ENCODE results near the gene OR2L5.

The OR2L5 gene

DNA sequence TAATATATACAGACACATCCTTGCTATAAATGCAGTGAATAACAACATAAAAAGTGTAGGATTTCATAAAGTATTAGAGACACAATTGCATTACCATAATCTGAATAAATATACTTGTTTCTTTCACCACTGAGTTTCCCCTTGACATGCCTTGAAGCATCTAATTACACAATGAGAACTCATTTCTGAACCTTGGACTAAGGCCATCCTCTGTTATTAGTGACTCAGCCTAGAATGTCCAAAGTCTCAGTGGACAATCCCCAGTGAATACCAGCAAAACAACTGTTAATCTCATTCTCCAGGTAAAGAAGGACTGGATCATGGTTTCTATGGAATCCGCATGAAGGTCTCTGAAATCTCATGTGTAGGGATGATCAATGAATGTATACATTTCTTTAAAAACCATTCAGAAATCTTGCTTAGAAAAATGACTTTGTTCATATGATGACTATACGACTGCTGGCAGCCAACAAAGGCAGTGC, at the start of gene OR2L5:
OR2L5 (plus strand) TSS at position 432 of the 482 bp plus-strand sequence. CDS start 8,288 bp downstream, outside the sequence.
- no peak for DNase-seq (ENCODE audit: low read depth)

- DNase-seq (ENCODE audit: low read depth) = no peak
Observed at GRCh38 chr1:247964933-247965332, 48.5 kb upstream of the OR2L5 start, which contains the start of gene OR2AK2. TSS of gene OR2AK2 (plus strand) at chr1:247965233. CDS start at chr1:247965377, 144 bp downstream.

GRCh38 chr1:247966532-247967204, 46.8 kb upstream of the OR2L5 start:
- DNase-seq (ENCODE audit: low read depth) = no peak

DNA sequence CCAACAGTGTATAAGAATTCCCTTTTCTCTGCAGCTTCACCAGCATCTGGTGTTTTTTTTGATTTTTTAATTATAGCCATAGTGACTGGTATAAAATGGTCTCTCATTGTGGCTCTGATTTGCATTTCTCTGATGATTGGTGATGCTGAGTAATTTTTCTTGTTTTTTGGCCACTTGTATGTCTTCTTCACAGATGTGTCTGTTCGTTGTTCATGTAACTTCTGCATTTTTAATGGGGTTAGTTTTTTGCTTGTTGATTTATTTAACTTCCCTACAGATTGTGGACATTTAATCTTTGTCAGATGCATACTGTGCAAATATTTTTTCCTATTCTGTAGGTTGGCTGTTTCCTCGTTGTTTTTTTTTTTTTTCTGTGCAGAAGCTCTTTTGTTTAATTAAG, 20.5 kb upstream of the OR2L5 start:
- DNase-seq (ENCODE audit: low read depth) = no peak

DNA sequence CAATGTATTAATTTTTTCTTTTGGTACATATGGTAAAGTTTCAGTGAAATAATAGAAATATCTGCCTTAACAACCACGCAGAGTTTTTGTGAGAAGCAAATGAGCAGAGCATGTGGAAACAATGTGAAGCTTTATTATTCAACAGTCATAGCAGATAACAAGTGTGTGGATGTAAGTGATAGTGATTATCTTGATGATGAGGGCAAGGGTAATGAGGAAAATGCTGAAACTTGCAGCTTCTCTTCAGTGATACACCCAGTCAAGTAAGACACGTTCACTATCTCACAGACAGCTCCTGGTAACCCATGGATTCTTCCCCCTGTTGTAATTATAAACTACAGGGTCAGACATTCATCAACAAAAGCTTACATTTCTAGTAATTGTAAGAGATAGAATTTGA, 14.6 kb upstream of the OR2L5 start:
- no peak for DNase-seq (ENCODE audit: low read depth)

- no peak for DNase-seq (ENCODE audit: low read depth)
Observed at GRCh38 chr1:248000169-248000568, 13.3 kb upstream of the OR2L5 start.

- DNase-seq (ENCODE audit: low read depth) = no peak
Observed at GRCh38 chr1:248007778-248008177, 5.7 kb upstream of the OR2L5 start.

- no peak for DNase-seq (ENCODE audit: low read depth)
Observed at GRCh38 chr1:248009681-248010080, 3.8 kb upstream of the OR2L5 start.

DNA sequence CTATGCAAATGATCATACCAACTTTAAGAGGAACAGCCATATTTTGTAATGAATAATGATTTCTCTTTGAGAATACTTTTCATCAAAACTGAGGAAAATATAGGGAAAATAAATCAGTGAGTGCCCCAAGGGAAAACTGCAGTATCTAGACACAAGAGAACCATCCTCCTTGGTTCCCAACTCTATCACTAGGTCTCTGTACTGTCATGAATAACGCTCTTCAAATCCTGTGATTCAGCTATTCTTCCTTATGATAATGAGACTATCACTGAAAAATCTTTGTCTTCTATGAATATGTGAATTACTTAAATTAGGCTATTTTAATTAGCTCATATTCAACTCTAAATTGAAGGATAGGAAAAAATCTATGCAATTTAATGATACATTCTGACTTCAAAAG, 2.3 kb downstream of the OR2L5 start:
- no peak for DNase-seq (ENCODE audit: low read depth)

DNA sequence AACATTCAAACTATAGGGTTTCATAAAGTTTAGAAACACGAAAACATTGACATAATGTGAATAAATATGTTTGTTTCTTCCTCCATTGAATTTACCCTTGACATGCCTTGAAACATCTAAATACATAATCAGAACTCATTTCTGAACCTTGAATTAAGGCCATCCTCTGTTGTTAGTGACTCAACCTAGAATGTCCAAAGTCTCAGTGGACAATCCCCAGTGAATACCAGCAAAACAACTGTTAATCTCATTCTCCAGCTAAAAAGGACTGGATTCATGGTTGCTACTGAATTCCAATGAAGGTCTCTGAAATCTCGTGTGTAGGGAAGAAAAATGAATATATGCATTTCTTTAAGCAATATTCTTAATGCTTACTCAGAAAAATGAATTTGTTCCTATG, 16.3 kb downstream of the OR2L5 start, which contains the start of gene OR2L2:
OR2L2 (plus strand) TSS at position 301 of the 400 bp plus-strand sequence. CDS start 8,198 bp downstream, outside the sequence.
- no peak for DNase-seq (ENCODE audit: low read depth)

DNA sequence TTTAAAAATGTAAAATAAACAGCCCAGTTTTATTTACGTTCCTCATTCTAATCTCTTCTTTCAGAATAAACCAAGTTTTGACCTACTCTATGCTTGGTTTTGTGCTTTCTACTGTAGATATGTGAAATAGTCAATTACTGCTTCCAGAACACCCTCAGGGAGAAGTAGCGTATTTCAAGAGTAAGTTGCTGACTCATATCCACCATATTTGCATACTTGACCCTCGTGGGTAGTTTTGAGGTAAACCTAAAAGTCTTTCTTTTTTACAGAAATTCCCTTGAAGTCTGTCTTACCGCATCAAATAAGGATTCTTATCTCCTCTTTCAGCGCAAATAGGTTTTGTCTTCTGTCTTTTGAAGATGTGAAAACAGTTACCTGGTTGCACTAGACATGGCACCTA, 31.7 kb downstream of the OR2L5 start:
- no peak for DNase-seq (ENCODE audit: low read depth)

DNA sequence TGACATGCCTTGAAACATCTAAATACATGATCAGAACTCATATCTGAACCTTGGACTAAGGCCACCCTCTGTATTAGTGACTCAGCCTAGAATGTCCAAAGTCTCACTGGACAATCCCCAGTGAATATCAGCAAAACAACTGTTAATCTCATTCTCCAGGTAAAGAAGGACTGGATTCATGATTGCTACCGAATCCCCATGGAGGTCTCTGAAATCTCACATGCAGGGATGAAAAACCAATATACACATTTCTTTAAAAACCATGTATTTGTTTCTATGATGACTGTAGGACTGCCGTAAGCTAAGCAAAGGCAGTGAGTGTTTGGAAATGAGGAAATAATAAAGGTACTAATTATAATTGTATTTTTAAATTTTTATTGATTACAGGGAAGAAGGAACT, 33.1 kb downstream of the OR2L5 start, which contains the start of gene OR2L3:
OR2L3 (plus strand) TSS at position 301 of the 400 bp plus-strand sequence. CDS start 13,846 bp downstream, outside the sequence.
- no peak for DNase-seq (ENCODE audit: low read depth)

- no peak for DNase-seq (ENCODE audit: low read depth)
Observed at GRCh38 chr1:248047008-248047407, 33.5 kb downstream of the OR2L5 start.

DNA sequence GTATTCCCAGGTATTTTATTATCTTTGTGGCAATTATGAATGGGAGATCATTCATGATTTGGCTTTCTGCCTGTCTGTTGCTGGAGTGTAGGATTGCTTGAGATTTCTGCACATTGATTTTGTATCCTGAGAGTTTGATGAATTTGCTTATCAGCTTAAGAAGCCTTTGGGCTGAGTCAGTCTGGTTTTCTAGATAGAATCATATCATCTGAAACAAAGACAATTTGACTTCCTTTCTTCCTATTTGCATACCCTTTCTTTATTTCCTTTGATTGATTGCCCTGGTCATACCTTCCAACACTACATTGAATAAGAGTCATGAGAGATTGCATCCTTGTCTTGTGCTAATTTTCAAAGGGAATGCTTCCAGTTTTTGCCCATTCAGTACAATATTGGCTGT, 41.2 kb downstream of the OR2L5 start:
- no peak for DNase-seq (ENCODE audit: low read depth)

DNA sequence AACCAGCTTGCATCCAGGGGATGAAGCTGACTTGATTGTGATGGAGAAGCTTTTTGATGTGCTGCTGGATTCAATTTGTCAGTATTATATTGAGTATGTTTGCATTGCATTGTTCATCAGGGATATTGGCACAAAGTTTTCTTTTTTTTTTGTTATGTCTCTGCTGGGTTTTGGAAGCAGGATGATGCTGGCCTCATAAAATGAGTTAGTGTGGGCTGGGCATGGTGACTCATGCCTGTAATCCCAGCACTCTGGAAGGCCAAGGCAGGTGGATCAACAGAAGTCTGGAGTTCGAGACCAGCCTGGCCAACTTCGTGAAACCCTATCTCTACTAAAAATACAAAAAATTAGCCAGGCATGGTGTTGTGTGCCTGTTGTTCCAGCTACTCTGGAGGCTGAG, 41.8 kb downstream of the OR2L5 start:
- DNase-seq (ENCODE audit: low read depth) = no peak

- no peak for DNase-seq (ENCODE audit: low read depth)
Observed at GRCh38 chr1:248065071-248065470, 51.6 kb downstream of the OR2L5 start.

DNA sequence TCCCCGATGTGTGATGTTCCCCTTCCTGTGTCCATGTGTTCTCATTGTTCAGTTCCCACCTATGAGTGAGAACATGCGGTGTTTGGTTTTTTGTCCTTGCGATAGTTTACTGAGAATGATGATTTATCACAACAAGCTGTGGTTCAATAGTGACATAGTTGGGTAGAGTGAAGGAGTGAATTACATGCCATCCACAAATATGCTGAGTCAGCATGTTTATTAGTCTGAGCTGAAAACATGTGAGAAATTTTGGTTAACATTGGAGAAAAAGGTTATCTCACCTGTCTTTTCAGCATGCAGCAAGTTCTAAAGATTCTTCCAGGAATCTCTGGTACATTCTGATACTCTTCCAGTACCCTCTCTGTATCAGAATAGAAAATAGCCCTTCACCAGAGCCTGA, 52.1 kb downstream of the OR2L5 start:
- no peak for DNase-seq (ENCODE audit: low read depth)

Measured in activated gamma-delta T cell treated with anti-CD3 and anti-CD28 coated beads, Interleukin-2, amount 50 U/mL, for 16 hours (primary cell).